Neural progenitor cell (in vitro differentiated cells): ENCODE measurements around the gene CLK1.

ENCODE experiments used
- CTCF ChIP-seq: fragments of 200-600 bp; sonication (generic); IDR thresholded peaks from 2 replicates; pipeline ENCODE4 v1.5.1; 2017; ENCODE audit warnings: antibody characterized with exemption, mild to moderate bottlenecking
- EZH2 ChIP-seq: fragments of 200-600 bp; sonication (generic); IDR thresholded peaks from 2 replicates; pipeline ENCODE4 v1.6.1; 2017; ENCODE audit warnings: antibody characterized with exemption, mild to moderate bottlenecking, moderate library complexity

DNA sequence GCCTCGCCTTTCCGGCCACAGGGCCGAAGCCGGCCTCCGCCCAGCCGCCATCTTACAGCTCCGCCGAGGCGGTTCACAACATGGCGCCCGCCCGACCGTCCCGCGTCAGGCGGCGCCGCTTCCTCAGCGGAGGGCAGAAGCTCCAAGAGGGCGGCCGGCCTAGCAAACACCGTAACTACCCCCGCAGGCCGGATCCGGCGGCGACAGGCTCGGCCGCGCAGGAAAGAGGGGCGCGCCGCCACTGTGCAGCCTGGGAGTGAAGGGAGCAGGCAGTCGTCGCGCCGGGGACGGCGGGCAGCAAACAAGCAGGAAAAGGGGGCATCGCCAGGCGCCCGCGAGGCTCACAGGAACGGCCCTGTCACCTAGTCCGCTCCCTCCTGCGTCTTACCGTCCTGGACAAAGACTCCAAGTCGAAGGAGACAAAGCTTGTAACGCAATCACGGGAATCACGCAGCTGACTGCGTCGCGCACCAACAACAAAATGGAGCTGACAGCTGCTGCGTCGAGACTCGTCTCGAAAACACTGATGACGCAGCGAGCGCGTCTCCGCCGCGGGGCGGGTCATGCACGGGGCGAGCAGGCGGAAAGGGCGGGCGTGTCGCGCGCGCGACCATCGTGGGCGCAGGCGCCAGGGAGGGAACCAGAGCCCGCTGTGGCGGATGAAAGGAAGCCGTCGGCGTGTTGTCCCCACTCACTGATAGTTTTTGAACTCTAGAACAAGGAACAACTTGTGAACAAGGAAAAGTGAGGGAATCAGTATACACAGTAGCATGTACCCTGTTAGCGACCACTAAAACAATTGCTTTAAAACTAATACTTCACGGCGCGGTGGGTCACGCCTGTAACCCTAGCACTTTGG, at the start of gene CLK1:
- no peak for TF ChIP-seq CTCF
- no peak for TF ChIP-seq EZH2
